ENCODE results near the gene NPC1L1.

NPC1L1 gene

DNA sequence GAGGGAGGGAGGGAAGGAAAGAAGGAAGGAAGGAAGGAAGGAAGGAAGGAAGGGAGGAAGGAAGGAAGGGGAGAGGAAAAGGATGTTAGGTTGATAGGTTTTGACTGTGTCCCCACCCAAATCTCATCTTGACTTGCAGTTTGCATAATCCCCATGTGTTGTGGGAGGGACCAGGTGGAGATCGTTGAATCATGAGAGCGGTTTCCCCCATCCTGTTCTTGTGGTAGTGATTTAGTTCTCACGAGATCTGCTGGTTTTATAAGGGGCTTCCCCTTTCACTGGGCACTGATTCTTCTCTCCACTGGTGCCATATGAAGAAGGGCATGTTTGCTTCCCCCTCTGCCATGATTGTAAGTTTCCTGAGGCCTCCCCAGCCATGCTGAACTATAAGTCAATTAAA lies 35.5 kb downstream of the NPC1L1 start:
- no peak for DNase-seq

DNA sequence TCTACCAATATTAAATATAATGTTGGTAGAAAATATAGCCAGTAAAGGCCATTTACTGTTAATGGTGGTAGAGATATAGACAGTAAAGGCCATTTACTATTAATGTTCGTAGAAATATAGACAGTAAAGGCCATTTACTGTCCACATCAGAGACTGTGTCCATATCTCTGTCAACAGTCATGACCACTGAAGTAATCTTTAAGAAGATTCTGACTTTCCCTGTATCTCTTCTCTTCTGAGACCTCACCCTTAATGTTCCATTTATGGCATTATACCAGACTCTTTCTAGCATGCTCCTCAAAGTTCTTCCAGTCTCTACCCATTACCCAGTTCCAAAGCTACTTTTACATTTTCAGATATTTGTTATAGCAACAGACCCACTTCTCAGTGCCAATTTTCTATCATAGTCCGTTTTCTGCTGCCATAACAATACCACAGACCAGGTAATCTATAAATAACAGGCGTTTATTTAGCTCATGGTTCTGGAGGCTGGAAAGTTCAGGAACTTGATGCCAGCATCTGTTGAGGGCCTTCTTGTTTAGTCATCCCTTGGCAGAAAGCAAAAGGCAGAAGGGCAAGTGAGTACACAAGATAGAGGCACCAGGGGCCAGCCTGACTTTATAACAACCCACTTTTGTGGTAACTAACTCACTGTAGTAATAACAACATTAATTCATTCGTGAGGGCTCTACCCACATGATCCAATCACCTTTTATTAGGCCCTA lies 42.7 kb downstream of the NPC1L1 start:
- DNase-seq = peak; percentile 75

- DNase-seq = peak; percentile 76
These were observed 43.7 kb downstream of the NPC1L1 start for GRCh38 chr7:44497155-44498027.

- no peak for DNase-seq
These were observed 44.7 kb downstream of the NPC1L1 start for GRCh38 chr7:44496385-44496784.

- DNase-seq = no peak
These were observed 46.2 kb downstream of the NPC1L1 start for GRCh38 chr7:44494960-44495359.

DNA sequence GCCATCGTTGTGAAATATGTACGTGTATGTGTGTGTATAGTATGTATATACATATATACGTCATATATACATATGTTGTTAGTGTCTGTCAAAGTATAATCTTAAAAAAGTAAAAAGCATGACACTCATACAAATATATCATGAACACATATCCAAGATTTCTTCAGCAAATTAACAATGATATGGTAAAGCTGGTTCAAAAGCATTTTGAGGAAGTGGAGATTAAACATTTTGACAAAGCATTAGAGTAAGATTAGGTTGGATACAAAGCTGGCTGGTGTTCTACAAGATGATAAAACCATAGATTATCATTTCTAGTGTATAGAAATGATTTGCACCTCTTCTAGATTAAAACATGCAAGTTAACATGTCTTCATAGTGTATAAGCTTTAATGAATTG lies 49.9 kb downstream of the NPC1L1 start:
- no peak for DNase-seq

DNA sequence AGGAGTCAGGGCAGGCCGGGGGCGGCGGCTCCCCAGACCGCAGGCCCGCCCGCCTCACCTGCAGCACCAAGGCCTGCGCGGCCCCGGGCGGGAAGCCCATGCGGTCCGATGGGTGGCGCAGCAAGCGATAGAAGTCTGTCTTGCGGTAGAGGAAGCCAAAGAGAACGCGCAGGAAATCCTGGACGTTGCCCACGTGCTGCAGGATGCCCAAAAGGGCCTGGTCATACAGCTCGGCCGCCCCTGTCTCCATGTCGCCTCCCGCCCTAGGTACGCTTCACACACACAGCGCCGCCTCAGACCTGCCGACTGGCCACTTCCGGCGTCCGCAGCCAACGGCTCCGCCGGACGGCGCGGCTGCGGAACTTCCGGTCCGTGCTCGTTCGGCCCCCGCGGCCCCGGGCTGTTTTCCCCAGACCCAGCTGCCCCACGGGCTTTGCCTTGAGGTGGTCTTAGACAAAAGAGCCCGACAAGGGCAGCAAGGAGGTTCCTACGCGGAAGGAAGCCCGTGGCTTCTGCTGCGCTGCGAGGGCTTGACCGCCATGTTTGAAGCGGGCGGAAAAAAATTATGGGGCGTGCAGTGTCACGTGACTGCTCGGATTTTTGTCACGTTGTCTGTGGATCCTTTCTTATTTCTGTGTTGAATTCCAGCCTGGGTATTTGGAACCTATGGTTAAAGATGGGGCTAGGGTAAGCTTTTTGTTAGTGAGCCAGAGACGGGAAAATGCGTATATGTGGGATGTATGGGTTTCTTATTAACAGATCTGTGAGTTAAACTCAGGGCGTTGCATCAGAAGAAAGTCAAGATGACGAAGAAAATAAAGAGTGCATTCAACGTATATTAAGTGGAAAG lies 50.6 kb downstream of the NPC1L1 start, which contains the start of gene NUDCD3:
NUDCD3 (minus strand) TSS at position 308 of the 850 bp plus-strand sequence; CDS start at position 250, 58 bp downstream.
- DNase-seq = peak; percentile 94

GRCh38 chr7:44489955-44490350 lies 51.2 kb downstream of the NPC1L1 start:
- peak; percentile 80 for DNase-seq

- no peak for DNase-seq
These were observed 52.2 kb downstream of the NPC1L1 start for GRCh38 chr7:44488955-44489354.

DNA sequence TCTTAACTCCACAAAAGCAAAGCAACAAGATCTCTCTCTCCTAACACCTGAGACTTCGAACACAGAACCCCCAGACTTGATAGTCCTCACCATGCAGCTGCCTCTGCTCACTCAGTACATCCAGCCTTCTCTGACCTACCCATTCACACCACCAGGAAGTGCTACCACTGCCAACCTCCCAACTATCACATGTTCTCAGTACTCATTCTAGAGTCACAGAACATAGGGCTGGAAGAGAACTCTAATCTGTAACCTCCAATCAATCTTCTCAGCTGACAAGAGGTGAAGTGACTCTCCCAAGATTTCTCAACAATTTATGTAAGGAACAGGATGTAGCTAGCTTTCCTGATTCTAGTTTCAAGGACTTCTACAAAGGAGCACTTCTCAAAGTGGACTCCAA lies 54.4 kb downstream of the NPC1L1 start:
- peak; percentile 51 for DNase-seq

DNA sequence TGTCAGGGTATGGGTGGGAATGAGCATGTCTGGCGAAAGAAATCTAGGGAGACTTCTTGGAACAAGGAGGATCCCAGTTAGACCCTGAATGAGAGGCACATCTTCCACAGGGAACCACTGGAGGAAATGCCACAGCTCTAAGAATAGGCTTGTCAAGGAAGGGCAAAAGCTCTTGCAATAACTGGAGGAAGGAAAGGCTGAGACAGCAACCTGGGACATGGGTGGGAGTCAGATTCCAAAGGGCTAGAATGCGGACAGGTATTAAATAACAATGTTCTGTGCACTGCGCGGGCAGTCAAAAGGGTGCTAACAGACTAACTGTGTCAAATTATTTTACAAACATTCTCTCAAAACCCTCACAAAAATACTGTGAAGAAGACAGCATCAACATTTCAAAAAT lies 55.1 kb downstream of the NPC1L1 start:
- no peak for DNase-seq

DNA sequence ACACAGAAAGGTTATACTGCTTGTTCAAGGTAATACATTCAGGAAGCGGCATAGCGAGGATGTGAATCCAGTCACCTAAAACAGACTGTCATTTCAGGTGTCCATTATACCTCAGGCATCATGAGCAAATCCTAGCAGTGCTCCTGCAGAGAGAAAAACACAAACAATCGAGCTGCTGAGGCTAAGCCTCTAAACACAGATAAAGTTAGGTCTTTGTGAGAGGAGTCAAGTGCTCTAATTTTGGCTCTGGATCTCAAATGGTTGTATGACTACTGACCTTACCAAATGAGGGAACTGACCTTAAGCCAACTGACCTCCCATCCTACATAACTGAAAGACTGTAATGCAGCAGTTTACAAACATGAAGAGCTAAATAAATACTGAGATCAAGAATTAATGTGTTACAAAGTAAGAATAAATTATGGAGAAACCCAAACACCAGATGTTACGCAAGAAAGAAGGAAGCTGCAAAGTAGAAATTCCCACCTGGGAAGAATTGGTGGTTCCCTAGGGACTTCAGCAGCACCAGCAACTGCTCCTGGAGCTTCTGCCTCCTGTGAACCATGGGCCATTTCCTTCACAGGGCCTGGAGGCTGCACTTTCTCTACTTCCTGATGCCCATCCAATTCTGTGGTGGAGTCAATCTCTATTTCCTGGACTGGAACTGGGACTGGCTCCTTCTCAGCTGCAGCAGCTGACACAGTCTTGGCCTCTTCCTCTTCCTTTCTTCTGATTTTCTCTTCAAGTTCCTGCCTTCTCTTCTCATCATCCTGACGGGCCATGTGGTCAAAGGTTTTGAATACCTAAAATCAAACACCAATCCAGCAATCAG lies 56.4 kb downstream of the NPC1L1 start:
- DNase-seq = no peak

GRCh38 chr7:44482502-44483485 lies 58.3 kb downstream of the NPC1L1 start:
- no peak for DNase-seq

- DNase-seq = no peak
These were observed 63.2 kb downstream of the NPC1L1 start for GRCh38 chr7:44477938-44478337.

DNA sequence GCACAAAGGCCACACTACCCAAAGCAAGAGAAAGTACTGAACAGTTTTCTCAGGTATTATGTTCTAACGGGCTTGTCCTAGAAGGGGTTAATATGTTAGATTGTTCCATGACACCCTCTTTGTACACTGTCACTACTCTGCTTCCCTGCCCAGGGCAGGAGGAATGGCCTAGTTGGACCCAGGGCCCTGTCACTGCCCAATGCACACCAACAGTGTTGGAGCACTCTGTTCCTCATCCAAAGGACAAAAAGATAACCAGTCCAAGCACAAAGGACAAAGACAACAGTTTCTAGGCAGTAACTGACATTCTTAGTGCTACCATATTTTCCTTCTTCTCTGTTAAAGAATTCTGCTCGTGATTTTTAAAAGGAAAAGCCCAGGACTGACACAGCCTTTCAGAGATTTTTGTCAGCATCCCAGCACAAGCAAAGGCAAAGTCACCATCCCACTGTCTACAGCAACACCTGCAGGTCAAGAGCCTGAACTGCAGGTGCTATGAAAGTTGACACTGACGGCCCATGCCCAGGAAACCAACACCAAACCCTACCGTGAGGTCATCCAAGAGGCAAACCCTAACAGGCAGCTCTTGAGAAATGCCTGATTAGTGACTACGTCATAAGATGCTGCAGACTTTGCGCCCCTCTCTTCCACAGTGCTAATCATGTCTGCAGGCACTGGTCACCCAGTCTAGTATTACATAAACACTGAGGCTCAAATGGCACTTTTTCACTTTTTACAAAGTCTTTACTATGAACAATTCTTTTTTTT lies 63.9 kb downstream of the NPC1L1 start:
- DNase-seq = peak; percentile 83

GRCh38 chr7:44476313-44476712 lies 64.8 kb downstream of the NPC1L1 start:
- DNase-seq = no peak

DNA sequence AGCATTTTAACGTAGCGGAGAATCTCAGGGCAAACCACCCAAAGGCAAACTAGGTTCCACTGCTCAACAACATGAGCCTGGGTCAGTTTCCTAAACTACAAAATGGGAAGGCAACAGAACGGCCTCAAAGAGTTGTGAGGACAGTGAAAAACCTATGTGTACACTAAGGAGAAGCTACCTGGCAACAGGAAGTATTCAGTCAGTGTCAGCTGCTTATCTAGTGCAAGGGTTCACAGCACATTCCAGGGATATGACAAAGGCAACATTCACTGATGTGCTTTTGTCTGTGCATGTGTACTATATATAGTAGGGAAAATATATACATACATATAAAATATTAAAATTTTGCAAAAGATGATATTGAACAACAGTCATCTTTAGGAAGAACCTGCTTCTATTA lies 67.8 kb downstream of the NPC1L1 start:
- DNase-seq = no peak

DNA sequence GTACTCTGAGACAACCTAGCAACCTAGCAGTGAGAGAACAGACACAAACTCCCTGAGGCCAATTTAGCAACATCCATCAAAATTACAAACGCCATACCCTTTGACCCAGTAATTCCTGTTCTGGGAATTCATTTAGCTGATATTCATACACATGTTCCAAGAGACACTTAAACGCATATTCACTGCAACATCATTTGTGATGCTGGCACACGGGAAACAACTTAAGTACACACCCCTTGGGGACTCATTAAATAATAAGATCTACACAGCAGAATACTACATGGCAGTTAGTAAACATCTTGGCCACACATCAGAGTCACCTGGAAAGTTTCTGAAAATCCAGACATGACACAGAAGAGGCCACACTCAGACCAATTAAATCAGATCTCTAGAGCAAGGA lies 68.3 kb downstream of the NPC1L1 start:
- no peak for DNase-seq

DNA sequence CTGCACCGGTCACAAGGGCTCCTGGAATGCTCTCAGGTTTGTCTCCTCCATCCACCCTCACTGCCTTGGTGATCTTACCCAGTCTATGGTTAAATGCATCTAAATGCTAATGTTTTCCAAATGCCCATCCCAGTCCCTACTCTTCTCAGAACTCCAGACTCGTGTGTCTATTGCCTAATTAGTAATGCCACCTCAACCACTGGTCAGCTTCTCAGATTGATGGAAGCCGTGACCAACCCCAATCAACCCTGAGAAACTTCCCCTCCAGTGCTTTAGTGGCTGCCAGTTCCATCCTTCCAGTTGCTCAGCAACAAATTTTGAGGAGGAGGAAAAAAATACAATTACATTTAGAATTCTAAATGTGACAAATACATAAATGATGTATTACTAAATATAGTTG lies 69.3 kb downstream of the NPC1L1 start:
- no peak for DNase-seq

DNA sequence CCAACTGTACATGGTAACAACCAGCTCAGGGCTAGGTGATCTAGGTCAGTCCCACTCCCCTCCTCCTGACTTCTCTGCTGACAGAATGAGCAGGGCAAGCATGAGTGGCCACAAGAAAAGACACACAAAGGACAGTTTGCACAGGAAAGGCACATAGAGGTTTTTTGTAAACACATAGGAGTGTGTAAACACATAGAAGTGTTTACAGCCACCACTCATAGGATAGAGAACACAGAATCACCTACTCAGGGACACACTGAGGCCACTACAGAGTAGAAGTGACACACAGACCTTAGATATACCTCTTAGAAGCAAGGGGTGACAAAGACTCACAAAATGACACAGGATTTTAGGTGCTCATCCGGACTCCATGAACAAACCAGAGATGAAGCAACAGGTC lies 69.7 kb downstream of the NPC1L1 start:
- DNase-seq = no peak

All from hematopoietic multipotent progenitor cell treated with erythropoietin and hydrocortisone succinate and interleukin-3 and kit ligand, for 6 days (in vitro differentiated cells).